CD4-positive, alpha-beta T cell treated with Interferon gamma for 1 hour (primary cell): ENCODE measurements around the gene HYAL1.
"Not testable (repeated sequence)": the region's sequence is repeated elsewhere in the genome, so short reads cannot be mapped to it uniquely, and the experiment has no call there.

ENCODE experiments used
- DNase-seq: peaks from one replicate; pipeline ENCODE4 v3.0.0-alpha.2; 2020

Gene HYAL1

DNA sequence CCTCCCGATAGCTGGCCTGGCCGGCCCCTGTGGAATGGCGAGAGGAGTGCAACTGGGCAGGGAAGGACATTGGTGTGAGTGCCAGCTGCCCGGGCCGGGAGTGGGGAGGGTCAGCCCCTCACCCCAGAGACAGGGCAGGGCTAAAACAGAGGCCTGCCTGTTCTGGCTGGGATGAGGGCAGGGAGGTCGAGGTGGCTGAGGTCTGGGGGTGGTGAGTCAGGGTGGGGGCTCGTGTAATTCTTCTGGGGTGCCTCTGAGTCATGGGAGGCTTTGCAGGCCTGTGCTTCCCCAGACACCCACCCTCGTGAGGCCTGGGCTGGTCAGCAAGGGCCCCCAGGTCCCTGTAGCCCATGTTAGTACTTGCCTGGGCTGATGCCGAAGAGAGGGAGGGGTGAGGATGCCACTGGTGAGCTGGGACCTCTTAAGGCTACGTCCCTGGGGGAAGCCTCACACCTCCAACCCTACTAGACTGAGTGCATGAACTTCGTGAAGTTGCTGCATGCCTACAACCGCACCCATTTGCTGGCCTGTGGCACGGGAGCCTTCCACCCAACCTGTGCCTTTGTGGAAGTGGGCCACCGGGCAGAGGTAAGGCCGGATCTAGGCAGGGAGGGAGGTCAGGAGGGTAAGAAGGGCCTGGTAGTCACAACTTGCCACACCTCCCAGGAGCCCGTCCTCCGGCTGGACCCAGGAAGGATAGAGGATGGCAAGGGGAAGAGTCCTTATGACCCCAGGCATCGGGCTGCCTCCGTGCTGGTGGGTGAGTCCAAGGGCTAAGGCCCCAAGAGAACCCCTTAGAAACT is 32.8 kb downstream of the HYAL1 start:
- DNase-seq: no peak

DNA sequence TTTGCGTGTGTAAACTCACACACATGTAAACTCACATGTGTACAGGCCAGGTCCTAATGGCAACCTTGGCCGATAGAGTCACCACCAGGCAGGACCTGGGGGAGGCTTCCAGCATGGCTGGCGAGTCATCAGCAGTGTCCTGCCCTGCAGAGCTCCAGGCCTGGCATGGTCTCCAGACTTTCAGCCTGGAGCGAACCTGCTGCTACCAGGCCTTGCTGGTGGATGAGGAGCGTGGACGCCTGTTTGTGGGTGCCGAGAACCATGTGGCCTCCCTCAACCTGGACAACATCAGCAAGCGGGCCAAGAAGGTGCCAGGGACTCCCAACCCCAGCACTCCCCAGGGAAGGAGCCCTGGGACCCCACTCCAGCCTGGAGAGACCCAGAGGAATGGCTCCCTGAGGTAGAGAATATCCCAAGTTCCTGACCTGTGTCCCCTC is 33.4 kb downstream of the HYAL1 start:
- DNase-seq: no peak

DNA sequence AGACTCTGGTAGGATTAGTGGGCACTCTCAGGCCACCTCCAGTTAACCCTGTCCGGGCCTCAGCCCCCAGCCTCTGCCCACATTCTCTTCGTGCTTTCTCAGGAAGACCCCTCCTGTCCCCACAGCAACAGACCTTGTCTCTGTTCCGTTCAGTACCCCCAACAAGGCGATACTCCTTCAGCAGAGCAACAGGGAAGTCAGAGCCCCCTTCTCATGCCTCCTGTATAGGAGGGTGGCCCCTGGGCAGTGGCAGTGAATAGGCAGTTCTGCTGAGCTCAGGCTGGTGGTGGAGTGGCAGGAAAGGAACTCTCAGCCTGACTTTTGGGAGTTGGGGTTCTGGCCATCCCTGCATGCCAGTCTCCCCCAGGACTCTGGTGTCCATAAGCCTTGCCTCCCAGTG is 33.9 kb downstream of the HYAL1 start:
- no peak for DNase-seq

DNA sequence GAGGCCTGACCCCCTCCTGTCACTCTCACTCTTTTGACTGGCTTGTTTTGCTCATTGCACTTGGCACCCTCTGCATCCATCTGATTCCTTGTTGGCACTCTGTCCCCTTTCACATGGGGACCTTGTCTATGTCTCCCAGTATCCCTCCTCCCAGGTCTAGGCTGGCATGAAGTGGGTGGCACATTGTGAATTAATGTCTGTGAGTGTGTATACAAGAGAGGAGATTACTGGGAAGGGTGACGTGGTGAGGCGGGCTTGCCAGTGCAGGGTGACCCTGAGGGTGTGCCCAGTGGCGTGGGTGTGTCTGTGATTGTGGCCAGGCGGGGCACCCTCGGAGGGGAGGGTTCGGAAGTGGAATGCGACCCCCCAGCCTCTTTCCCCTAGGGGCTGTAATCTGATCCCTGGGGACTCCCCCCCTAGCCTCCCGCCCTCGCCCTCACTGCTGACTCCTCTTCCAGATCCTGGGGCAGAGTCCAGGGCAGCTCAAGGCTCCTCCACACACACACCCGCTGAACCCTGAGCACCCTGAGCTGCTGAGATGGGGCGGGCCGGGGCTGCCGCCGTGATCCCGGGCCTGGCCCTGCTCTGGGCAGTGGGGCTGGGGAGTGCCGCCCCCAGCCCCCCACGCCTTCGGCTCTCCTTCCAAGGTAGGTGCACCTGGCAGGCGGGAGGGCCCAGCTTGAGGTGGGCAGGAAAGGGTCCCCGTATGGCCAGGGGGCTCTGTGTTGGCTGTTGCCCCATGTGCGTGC is 34.5 kb downstream of the HYAL1 start, which contains the start of gene SEMA3B:
TSS of gene SEMA3B (plus strand) at position 445 of the 749 bp plus-strand sequence. CDS start at position 539, 94 bp downstream.
- DNase-seq: no peak

DNA sequence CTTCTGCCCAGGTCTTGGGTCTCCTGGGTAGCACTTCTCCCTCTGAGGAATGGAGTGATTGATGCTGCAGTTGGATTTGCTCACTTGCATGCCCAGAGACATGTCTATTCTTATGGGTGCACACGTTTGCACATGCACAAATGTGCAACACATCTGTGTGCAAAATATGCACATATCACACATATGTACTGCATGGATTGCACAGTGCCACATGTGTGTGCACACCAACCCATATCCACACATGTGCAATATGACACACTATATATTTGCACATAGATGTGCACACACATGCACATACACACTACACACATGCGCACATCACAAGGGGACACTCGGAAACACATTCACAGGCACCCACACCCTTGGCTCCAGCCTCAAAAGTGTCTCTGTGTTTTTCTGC is 35.1 kb downstream of the HYAL1 start:
- DNase-seq: no peak

DNA sequence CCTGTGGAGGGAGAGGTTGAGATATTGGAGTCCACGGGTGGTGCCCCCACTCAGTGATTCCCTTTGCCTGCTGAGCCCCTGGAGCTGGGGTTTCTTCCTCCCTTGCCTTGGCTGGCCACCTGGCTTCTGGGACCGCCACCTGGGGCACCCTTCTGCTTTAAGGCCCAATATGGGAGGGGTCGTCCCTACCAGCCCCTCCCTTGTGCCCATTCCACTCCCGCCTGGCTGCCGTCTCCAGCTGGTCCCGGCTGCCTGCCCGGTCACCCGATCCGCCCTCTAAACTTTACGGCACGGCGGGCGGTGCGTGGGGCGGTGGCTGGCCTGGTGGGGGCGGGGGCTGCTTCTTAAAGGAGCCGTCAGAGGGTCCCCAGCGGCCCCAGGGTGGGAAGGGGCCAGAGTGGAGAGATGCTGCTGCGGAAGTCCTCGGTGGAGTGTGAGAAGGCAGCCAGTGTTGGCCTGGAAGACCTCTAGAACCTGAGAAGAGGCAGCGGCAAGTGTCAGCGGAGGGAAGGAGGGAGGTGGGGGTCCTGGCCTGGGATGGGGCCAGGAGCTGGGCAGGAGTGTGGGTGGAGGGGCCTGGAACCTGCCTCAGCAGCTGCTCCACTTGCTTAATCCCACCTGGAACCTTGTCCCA is 36.0 kb downstream of the HYAL1 start:
- no peak for DNase-seq

DNA sequence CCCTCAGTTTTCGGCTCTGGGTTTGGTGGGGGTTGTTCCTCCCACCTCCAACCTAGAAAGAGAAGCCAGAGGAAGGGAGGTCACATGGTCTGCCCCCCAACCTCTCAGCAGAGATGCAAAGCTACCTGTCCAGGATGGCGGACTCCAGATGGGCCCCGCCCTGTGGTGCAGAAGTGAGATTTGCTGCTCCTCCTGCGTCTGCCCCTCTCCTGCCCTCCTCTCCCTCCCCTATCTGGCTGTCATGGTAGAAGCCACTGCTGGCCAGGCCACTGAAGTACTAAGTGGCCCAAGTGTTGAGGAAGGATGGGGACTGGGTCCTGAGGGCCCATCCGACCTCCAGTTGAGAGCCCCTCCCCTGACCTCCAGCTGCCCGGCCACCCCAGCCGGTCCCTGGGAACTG is 36.5 kb downstream of the HYAL1 start:
- no peak for DNase-seq

DNA sequence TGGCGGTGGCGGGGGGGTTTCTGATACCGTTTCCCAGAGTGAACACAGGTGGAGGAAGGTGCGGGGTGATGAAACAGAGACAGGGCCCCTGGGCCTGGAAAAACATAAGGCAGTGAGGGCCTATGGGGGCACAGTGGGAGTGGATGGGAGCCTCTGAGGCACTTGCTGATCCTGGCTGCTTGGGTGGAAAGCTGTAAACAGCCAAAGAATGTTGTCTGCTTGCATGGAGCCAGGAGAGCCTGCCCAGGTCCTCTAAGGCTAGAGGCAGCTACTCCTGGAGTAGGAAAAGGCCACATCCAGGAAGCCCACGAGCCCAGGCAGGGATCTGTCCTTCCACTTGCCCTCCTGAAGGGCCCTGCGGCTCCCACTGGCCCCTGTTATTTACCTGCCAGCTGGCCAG is 37.4 kb downstream of the HYAL1 start:
- DNase-seq: no peak

DNA sequence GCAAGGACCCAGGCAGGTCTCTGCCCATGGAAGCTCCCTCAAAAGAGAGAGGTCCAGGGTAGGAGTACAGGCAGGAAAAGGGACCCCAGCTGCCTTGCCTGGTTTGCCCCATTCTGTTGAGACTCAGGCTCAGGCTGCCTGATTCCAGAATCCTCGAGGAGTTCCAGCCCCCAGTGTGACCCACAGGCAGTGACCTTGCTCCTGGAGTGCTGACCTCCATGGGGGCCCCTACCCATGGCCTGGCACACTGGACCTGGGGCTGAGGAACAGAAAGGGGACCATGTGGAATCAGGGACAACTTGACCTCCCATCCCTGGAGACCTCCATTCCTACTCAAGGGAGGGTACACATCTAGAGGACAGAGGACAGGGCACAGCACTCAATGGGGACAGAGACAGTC is 37.8 kb downstream of the HYAL1 start:
- no peak for DNase-seq

DNA sequence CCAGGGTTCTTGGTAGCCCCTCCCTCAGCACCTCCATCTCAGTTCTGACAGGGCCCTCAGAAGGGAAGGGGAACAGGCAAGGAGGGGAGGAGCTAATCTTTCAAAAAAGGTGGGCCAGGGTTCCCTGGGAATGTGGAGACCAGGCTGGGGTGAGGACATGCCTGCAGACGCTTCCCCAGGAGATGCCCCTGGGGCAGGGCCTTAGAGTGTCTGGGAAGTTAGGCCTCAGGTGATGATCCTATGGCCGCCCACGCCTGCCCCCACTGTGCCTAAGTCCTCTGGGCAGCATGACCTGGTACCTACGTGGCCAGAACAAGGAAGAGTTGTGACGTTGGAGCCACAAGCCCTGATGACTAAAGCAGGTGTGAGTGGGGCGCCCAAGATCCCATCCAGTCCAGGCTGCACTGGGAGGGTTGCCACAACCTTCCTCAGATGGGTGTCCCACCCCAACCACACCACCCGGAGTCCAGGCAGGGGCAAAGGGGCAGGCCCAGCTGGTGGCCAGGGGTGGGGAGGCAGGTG is 38.3 kb downstream of the HYAL1 start:
- DNase-seq: no peak

DNA sequence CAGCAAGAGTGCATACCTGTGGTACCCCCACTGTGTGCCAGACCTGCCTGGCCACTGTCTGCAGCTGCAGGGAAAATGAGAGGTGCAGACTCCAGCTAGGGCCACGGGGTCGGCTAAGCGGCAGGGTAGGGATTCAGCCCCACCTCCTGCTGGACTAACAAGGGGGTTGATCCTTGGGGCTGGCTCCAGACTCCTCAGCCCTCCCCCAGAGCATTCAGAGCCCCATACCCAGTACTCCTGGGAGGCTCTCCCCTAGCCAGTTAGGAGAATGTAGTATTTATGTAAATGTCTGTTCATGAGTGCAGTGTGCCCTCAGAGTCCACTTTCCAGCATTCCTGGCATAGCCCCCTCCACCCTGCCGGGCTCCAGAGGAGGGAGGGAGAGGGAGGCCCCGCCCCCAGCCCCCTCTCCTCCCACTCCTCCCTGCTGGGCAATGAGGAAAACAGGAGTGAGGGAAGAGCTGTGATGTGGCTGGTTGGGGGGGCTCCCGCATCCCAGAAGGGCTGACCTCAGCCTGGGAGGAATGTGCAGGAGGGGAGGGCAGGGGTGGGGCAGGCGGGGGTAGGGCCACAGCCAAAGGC is 38.9 kb downstream of the HYAL1 start:
- DNase-seq: no peak

DNA sequence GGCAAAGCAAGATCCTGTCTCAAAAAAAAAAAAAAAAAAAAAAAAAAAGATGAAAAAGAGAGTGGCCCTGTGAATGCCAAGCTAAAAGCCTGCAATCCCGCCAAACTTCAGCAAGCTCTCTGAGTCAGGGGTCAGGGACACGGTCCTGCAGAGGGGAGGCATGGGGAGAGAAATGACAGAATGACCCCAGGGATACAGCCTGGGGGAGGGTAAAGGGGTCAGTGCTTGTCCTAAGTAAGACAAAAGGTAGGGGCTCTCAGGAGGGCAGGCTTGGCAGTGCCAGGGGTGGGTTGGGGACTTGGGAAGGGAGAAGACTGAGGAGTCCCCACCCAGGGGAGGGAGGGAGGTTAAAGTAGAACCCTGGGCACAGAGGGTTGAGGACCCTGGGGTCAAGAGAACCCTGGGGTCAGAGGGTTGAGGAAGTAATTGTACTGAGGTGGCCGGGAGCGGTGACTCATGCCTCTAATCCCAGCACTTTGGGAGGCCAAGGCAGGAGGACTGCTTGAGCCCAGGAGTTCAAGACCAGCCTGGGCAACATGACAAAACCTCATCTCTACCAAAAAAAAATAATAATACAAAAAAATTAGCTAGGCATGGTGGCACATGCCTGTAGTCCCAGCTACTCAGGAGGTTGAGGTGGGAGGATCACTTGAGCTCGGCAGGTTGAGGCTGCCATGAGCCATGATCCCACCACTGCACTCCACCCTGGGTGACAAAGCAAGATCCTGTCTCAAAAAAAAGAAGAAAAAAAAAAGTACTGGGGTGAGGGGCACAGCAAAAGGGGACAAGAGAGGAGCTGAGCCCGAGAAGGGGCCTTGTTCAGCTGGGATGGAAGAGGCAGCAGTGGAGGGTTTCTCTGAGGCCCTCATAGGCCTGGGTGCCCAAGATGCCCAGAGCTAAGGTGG is 39.6 kb downstream of the HYAL1 start:
- DNase-seq: no peak

DNA sequence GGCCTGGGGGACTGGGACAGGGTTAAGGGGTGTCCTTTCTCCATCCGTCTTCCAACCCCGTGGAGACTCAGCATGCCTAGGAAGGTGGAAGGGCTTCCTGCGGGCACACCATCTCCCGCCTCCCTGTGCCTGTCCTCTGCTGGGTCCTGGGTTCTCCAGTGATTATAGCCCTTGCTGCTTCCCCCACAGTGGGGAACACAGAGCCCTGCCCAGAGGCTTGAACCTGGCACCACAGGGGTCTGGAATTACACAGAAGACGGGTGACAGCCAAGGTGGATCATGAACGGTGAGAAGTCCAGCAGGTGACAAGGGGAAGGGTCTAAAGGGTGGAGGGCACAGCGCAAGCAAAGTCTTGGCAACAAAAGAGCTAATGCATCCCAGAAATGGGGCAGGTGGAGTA is 40.6 kb downstream of the HYAL1 start:
- DNase-seq: no peak

DNA sequence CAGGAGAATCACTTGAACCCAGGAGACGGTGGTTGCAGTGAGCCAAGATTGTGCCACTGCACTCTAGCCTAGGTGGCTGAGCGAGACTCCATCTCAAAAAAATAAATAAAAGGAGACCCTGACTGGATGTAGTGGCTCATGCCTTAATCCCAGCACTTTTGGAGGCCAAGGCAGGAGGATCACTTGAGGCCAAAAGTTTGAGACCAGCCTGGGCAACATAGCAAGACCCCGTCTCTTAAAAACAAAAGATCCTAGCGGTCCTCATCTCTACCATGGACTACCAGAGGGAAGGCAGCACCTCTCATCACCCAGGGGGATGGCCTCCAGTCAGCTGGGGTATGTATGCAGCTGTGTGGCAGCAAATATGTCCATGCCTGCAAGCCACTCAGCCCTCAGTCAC is 41.2 kb downstream of the HYAL1 start:
- not testable (repeated sequence) for DNase-seq

DNA sequence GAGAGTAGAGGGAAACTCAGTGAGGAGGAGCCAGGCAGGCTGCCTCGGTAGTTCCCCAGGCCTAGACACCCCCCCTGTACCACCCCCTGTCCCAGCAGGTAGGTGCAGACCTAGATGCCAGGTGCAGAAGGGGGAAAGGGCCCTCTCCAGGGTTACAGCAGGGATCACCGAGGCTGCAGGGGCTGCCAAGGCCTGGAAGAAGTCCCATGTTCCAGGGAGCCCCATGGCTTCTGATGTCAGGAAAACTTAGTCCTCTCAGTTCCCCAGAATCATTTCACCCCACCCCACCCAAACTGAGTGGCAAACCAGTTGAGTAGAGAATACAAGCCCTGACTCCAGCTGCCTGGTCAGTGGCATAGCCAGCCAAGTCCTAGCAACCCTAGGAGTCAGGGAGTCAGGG is 41.9 kb downstream of the HYAL1 start:
- no peak for DNase-seq

DNA sequence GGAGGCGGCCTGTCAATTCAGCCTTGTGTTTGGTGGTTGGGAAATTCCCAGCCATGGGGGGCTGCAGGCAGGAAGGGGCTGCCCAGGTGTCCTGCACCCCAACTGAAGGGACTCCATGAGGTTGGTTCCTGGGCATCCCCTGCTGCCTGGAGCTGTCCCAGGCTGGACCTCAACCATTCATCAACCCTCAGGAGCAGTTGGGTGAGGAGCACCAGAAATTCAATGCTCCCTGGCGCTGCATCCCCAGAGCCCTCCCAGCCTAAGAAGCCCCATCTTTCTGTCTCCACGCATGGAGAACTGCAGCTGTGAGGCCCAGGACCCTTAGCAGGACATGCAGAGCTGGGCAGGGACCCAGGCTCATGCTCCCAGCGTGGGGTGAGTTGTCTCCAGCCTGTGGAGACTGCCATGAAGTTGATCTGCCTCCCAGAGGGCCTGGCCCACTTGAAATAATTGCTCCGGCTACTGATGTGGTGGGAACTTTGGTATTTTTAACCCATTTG is 42.4 kb downstream of the HYAL1 start:
- DNase-seq: no peak

DNA sequence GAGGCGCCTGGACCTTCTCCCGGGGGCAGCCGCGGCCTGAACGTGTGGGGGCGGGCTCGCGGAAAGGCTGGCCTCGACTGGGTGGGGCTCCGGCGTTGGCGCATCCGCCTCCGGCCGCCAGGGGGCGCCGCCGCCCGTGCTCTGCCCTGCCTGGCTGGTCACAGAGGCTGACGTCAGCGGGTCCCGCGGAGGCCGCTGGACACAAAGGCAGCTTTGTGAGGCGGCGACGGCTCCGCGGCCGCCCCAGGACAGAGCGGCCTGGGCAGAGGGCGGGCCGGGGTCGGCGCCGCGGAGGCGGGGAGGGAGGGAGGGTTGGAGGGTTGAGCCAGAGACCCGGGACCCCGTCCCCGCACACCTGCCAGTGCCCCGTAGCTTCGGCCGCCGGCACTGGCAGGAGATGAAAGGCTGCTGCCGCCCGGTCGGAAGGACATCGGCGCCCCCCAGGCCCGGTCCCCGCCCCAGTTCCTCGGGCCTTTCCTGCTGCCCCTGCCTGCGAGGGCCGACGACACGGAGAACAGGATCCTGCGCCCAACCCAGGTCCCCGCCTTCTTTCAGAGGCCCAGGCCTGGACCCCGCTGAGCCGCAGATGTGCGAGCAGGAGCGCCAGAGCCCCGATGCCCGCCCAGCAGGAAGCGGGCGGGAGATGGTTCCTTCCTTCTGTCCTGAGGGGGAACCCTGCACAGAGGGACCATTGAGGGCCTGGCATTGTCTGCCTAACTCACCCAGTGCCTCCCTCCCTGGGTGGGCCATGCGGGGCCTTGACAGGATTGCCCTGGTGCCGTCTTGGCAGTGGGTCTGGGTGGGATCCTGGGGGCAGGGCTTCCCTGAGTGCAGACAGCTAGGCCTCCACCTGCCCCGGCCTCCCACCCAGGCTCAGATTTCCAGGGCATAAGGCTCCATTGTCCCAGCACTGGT is 43.1 kb downstream of the HYAL1 start:
- DNase-seq: peak; percentile 84

DNA sequence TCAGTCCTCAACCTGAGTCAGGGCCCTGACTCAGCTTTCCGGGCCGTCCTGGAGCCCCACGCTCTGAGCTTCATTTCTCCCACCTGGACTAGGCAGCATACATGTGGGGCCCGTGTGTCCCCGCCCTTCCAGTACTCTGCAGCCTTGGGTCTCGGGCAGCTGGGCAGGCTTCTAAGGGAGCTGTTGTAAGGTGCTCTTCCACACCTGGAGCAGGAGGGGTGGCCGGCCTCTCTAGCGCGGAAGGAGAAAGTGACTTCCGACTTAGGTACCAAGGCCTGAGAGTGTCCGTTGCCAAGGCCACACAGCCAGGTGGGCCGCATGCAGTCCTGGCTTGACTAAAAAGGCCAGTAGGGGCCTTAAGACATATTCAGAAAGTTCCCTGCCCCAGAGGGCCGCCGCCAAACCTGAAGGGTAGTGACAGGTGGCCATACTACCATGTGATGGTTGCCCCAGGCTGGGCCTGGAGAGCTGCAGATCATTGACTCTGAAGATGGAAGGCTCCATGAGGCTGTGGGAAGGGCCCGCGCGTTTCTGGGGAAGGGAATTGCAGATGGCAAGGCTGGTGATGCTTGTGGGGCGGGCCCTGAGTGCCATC is 43.8 kb downstream of the HYAL1 start:
- DNase-seq: no peak

DNA sequence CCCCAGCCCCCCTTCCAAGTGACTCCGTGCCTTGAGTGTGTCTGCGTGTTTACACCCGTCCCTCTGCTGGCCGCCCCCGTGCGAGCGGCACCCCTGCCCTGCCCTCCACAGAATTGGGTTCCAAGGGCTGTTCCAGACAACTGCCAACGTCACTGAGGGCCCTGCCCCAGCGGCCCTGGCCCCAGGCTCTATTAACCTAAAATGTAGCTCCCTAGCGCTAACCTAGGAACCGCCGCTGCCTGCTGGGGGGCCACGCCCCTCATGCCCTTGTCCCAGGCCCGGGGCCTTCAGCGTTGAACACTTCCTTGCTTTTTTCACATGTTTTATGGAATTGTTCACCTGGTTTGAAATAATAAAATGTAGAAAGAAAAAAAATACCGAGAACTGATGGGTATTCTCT is 44.4 kb downstream of the HYAL1 start:
- DNase-seq: no peak

DNA sequence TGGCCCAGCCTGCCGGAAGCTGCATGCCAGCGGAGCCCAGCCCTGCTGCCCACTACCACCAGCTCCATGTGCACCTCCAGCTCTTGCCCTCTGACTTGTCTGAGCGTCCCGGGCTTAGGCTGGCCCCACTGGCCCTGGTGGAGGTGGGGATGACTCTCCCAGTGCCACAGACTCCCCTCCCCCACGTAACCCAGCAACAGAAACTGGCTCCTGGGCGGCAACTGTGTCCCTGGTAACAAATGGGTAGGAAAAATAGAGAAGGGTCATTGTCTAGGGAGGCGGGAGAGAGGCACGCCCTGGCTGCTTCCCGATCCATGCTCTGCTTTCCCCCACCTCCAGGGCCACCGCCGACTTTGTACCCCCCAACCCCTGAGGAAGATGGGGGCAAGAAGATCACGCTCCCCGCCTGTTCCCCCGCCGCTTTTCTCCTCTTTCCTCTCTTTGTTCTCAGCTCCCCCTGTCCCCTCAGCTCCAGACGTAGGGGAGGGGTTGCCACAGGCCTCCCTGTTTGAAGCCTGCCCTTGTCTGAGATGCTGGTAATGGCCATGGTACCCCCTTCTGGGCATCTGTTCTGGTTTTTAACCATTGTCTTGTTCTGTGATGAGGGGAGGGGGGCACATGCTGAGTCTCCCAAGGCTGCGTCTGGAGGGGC is 45.2 kb downstream of the HYAL1 start:
- no peak for DNase-seq
